Heart right ventricle (tissue), 16 donors: ENCODE measurements around the gene GSTM2. TPM values are rescaled to one million over a fixed set of nuclear protein-coding genes. Genes with fewer than 3 reads are reported as not detected.
"Not testable (repeated sequence)": the region's sequence is repeated elsewhere in the genome, so short reads cannot be mapped to it uniquely, and the experiment has no call there.

ENCODE experiments used
- ATAC-seq, 8 donors: fragments of 200-7000 bp; cut with Tn5 transposase; one replicate each; pipeline ENCODE4 v1.9.1; 2020; ENCODE audit warnings: mild to moderate bottlenecking in 8 of 8, moderate library complexity in 8 of 8, moderate number of reproducible peaks in 1 of 8
- DNase-seq, 2 donors: peaks; one replicate each; pipeline ENCODE4 v3.0.0-alpha.2; 2020
- H3K27ac ChIP-seq, 10 donors: fragments of 200-600 bp; sonication (generic) in 2 of 10; one replicate each; pipeline versions ENCODE4 v1.5.0 to v1.8.0; 2020 to 2022; ENCODE audit warnings: mild to moderate bottlenecking in 3 of 10
- H3K27me3 ChIP-seq, 7 donors: fragments of 200-600 bp; one replicate each; pipeline ENCODE4 v1.8.0; 2021 to 2022; ENCODE audit warnings: mild to moderate bottlenecking in 2 of 7
- H3K36me3 ChIP-seq, 9 donors: fragments of 200-600 bp; sonication (generic) in 1 of 9; one replicate each; pipeline versions ENCODE4 v1.5.0 to v1.8.0; 2020 to 2022; ENCODE audit warnings: mild to moderate bottlenecking in 2 of 9
- H3K4me1 ChIP-seq, 9 donors: fragments of 200-600 bp; sonication (generic) in 1 of 9; one replicate each; pipeline versions ENCODE4 v1.5.0 to v1.8.0; 2020 to 2022; ENCODE audit warnings: mild to moderate bottlenecking in 4 of 9
- H3K4me3 ChIP-seq, 10 donors: fragments of 200-600 bp; sonication (generic) in 2 of 10; one replicate each; pipeline versions ENCODE4 v1.5.0 to v1.8.0; 2020 to 2022; ENCODE audit warnings: mild to moderate bottlenecking in 7 of 10, moderate library complexity in 2 of 10
- H3K9me3 ChIP-seq, 11 donors: fragments of 200-600 bp in 10 of 11; sonication (generic) in 2 of 11; one replicate each; pipeline versions ENCODE4 v1.5.0 to v1.8.0; 2013 to 2022; ENCODE audit warnings: mild to moderate bottlenecking in 2 of 11, control low read depth in 1 of 11, moderate library complexity in 1 of 11
- WGBS, 2 donors: extraction: QIAGEN DNeasy Blood & Tissue Kit; methylation state at CpG; one replicate each; pipeline ENCODE4 v1.1.7; 2013; ENCODE audit warnings: inconsistent platforms in 1 of 2; 5-methylcytosine and 5-hydroxymethylcytosine counted together
- intact Hi-C, 10 donors: fragments of 100-400 bp; cut with DNase I; formaldehyde crosslinking; loops; one replicate each; pipeline versions ENCODE4 v1.11.1 to v1.14.2; 2022
- polyA plus RNA-seq, 2 donors: library from polyadenylated mRNA; stranded (reverse); fragments of 200-250 nt; gene quantifications; one replicate each; pipeline ENCODE4 v1.2.3, GENCODE V29; 2013
- total RNA-seq, 10 donors: library from RNA; stranded (reverse); fragmentation: NEBNext Ultra II Directional in 3 of 10; extraction: Animal tissue kit (Norgen Biotek cat#: 25700) in 3 of 10; gene quantifications; one replicate each; pipeline versions ENCODE4 v1.2.1 to v1.2.4, GENCODE V29; 2021 to 2023
- TF ChIP-seq, protein P1 (sequence below), 9 donors: fragments of 200-600 bp; sonication (generic) in 2 of 9; IDR thresholded peaks; one replicate each; pipeline versions ENCODE4 v1.5.0 to v1.8.0; 2021 to 2022; ENCODE audit warnings: antibody characterized with exemption in 9 of 9, mild to moderate bottlenecking in 5 of 9, moderate library complexity in 1 of 9
- donor health status: Arrhythmogenic right ventricular cardiomyopathy.
- donor health status: ischemic (EF 13 %, LVEDD 7.1; RV severe dilation, severe dysfunction).
- donor health status: healthy with polysubstance abuse.
- donor health status: DM: no; HTN: yes; CAD: no.
- donor health status: DM: no; HTN: no; CAD: no.
- donor health status: ischemic (EF 25% LVEDD 6.9; RV normal size, moderate dysfunction).
- donor health status: ischemic (EF 25% LVEDD 5.7; RV mildly dilated, moderate dysfunction).
- donor health status: healthy.
- donor health status: DM: yes; HTN: yes; CAD: no.
- donor health status: Ischemic cardiomyopathy.
- donor health status: ischemic (EF 35%, LVEDD 5.7; RV mildly dilated, moderate dysfunction).
- donor health status: nonischemic (EF 11% LVEDD 7.7; RV severe dilation, severe dysfunction).
- donor health status: DM: yes; HTN: yes; CAD: no.
- donor health status: PGD.
- donor health status: ischemic (EF 29% LVEDD 5.4; RV normal size, mild dysfunction).
- donor health status: nonischemic (EF 23%, LVEDD 6.1; RV moderate dilation, normal function).

Gene GSTM2
- total and polyA plus RNA-seq, 12 donors, result 23.1 to 113 (median 68.1) TPM

DNA sequence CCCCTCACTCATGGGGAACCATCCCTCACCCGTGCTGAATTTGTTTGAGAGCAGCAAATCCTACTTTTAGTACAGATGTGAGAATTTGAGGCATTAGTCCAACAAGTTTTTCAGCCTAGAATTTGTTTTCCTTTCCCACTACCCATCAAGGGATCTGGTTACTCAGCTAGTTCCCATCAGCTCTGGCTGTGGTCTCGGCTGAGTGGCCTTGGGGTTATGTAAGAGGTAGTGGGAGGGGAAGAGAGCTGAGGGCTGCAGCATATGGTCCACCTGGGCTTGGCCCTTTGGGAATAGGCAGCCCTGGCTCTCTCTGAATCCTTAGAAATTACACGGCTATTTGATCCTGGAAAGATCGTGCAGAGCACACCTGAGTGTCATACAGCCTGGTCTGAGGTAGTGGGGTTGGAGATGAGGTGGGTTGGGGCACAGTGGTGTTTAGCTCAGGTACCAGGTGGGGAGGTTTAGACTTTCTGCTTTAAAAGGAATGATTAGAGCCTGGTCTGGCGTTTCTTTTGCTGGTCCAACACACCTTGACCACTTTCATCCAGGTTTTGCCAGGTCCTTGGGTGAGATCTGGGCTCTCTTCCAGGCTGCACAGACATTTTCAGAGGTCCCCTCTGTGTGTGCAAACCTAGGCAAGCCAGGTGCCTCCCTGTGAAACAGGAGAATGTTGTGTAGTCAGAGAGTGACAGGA lies 7.7 kb upstream of the GSTM2 start:
- TF ChIP-seq, protein P1, sequence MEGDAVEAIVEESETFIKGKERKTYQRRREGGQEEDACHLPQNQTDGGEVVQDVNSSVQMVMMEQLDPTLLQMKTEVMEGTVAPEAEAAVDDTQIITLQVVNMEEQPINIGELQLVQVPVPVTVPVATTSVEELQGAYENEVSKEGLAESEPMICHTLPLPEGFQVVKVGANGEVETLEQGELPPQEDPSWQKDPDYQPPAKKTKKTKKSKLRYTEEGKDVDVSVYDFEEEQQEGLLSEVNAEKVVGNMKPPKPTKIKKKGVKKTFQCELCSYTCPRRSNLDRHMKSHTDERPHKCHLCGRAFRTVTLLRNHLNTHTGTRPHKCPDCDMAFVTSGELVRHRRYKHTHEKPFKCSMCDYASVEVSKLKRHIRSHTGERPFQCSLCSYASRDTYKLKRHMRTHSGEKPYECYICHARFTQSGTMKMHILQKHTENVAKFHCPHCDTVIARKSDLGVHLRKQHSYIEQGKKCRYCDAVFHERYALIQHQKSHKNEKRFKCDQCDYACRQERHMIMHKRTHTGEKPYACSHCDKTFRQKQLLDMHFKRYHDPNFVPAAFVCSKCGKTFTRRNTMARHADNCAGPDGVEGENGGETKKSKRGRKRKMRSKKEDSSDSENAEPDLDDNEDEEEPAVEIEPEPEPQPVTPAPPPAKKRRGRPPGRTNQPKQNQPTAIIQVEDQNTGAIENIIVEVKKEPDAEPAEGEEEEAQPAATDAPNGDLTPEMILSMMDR (IDR thresholded peaks at IDR 0.05), result no peak
- ATAC-seq (no peak), DNase-seq (no peak)
- peaks cover 0 to 31% (median 6%) of the 10 kb centered on the region in 9 donors for H3K4me1 ChIP-seq
- H3K9me3 ChIP-seq, result no peaks in the 10 kb centered on the region
- H3K27me3 ChIP-seq, result no peaks in the 10 kb centered on the region
- no peak overlapping the region for H3K27ac ChIP-seq
- no peak overlapping the region for H3K4me3 ChIP-seq
- peaks cover 0 to 48% (median 9%) of the 10 kb centered on the region in 9 donors for H3K36me3 ChIP-seq
- intact Hi-C loops, result loop anchor here in 2 of 10 donors (5.0 to 10.0 kb wide), 2 partner anchors 325 to 327 kb away; partner anchors contain the start of gene AHCYL1 (in 1 of the 2)
- WGBS, 2 donors, result 79 to 81% methylated on average over 5 of the region's 5 CpGs

DNA sequence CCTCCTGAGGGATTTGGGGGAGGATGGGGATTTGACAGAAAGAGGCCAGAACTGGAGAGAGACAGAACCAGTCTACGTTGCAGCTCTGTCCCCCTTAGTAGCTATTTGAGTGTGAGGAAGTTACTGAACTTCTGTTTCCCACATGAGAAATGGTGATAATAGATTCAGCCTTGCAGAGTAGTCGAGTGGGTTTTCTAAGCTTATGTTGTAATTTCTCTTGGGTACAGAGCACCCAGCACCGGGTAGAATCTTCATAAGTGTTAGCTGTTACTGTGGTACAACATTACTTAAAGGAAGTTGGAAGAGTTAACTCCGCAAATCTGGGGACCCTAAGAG lies 7.2 kb upstream of the GSTM2 start:
- Histone ChIP-seq H3K36me3 (peaks cover 0 to 53% (median 9%) of the 10 kb centered on the region in 9 donors), H3K4me1 (peaks cover 0 to 26% (median under 1%) of the 10 kb centered on the region in 9 donors)
- H3K27ac ChIP-seq, H3K9me3 ChIP-seq, DNase-seq, intact Hi-C loops, ATAC-seq, H3K27me3 ChIP-seq, H3K4me3 ChIP-seq: not testable (repeated sequence)
- 70 to 77% methylated on average over 3 of the region's 4 CpGs for WGBS, 2 donors

DNA sequence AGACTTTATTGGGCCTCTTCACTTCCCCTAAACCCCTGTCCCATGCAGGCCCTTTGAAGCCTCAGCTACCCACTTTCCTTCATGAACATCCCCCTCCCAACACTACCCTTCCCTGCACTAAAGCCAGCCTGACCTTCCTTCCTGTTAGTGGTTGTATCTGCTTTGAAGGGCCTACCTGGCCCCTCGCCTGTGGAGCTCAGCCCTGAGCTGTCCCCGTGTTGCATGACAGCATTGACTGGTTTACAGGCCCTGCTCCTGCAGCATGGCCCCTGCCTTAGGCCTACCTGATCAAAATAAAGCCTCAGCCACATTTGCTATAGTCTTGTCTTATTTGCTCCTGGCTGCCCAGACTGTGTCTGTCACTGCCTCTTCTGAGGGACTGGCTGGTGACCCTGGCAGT lies 6.5 kb upstream of the GSTM2 start:
- WGBS, 2 donors, result 75 to 79% methylated on average over 2 of the region's 2 CpGs
- DNase-seq, result no peak
- ATAC-seq, result no peak
- H3K27me3 ChIP-seq, result no peaks in the 10 kb centered on the region
- no peaks in the 10 kb centered on the region for H3K9me3 ChIP-seq
- peaks cover 0 to 26% (median 0%) of the 10 kb centered on the region in 9 donors for H3K4me1 ChIP-seq
- intact Hi-C loops, result no loop called here
- H3K36me3 ChIP-seq, result peaks cover 0 to 57% (median 9%) of the 10 kb centered on the region in 9 donors
- H3K4me3 ChIP-seq, result no peak overlapping the region
- H3K27ac ChIP-seq, result no peak overlapping the region
- TF ChIP-seq, protein P1 (IDR thresholded peaks at IDR 0.05), result no peak

DNA sequence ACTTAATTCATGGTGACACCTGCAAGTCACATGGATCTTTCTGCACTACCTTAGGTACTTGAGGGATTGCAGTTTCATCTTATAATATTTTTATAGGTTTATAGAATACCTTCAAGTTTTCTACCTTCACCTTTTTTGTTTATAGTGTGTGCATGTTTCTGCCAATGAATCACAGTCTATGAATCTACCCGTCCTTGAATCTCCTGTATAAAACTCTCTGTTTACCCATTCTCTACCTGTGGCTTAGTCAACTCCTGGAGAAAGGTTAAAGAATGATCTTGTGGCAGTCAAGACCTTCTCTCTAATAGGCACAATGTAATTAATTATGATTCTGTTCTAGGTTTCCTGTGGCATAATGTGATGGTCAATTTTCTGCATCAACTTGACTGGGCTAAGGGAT lies 3.2 kb upstream of the GSTM2 start:
- 91 to 100% methylated on average over 1 of the region's 1 CpG for WGBS, 2 donors
- no peak overlapping the region for H3K4me3 ChIP-seq
- DNase-seq, result no peak
- TF ChIP-seq, protein P1 (IDR thresholded peaks at IDR 0.05), result no peak
- no peak overlapping the region for H3K27ac ChIP-seq
- no peak for ATAC-seq
- no peaks in the 10 kb centered on the region for H3K27me3 ChIP-seq
- intact Hi-C loops, result no loop called here
- no peaks in the 10 kb centered on the region for H3K9me3 ChIP-seq
- H3K4me1 ChIP-seq, result peaks cover 0 to 20% (median 9%) of the 10 kb centered on the region in 9 donors
- peaks cover 0 to 38% (median 3%) of the 10 kb centered on the region in 9 donors for H3K36me3 ChIP-seq
